ENCODE results near the gene NTS.

NTS gene

DNA sequence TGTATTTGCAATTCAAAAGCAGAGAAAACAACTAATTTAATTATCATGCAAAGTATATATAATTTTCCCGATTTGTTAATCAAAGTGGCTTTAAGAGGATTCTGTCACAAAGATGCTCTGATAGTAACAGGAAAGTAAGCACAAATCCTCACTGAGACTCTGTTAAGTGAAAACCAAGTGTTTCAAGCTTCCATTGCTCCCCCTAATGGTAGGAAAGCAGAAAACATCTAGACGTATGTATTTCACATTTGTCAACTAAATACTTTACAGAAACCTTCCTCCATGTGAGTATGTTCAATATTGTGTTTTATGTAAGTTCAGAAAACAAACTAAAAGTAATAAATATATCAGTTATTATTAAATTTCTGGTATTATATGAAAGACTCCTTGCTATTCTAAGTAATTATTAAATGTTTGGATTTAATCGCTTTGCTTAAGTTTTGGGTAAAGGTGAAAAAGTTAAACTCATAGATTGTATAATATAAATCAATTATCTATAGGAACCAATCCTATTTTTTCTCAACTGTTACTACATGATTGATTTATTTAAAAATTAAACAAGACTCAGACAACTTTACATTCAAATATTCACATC, 1.5 kb upstream of the NTS start:
- TF ChIP-seq, protein P1, sequence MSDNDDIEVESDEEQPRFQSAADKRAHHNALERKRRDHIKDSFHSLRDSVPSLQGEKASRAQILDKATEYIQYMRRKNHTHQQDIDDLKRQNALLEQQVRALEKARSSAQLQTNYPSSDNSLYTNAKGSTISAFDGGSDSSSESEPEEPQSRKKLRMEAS (IDR thresholded peaks at IDR 0.05; ENCODE audit: low read depth, low read length) = no peak
- TF ChIP-seq MYC (IDR thresholded peaks at IDR 0.05; ENCODE audit: low read depth, low read length) = no peak
- no peak for TF ChIP-seq POLR2A (IDR thresholded peaks at IDR 0.05; ENCODE audit: extremely low read depth, insufficient read length)
- TF ChIP-seq, protein P2, sequence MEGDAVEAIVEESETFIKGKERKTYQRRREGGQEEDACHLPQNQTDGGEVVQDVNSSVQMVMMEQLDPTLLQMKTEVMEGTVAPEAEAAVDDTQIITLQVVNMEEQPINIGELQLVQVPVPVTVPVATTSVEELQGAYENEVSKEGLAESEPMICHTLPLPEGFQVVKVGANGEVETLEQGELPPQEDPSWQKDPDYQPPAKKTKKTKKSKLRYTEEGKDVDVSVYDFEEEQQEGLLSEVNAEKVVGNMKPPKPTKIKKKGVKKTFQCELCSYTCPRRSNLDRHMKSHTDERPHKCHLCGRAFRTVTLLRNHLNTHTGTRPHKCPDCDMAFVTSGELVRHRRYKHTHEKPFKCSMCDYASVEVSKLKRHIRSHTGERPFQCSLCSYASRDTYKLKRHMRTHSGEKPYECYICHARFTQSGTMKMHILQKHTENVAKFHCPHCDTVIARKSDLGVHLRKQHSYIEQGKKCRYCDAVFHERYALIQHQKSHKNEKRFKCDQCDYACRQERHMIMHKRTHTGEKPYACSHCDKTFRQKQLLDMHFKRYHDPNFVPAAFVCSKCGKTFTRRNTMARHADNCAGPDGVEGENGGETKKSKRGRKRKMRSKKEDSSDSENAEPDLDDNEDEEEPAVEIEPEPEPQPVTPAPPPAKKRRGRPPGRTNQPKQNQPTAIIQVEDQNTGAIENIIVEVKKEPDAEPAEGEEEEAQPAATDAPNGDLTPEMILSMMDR (IDR thresholded peaks at IDR 0.05; ENCODE audit: low read depth, low read length) = peak; percentile 83
- H3K4me3 ChIP-seq (ENCODE audit: low read depth, low read length) = no peak overlapping the region
- DNase-seq (ENCODE audit: low read depth) = peak; percentile 68

DNA sequence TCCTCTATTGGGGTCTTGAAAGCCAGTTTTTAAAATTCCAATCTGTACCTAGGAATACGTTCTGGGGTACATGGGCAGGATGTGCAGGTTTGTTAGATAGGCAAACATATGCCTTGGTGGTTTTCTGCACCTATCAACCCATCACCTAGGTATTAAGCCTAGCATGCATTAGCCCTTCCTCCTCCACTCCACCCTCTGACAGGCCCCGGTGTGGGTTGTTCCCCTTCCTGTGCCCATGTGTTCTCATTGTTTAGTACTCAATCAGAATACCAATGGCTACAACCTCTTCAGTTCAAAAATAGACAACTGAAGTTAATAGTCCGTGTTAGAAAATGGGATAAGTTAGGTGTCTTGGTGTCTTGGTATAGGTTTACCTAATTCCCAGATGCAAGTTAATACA, 3.4 kb downstream of the NTS start:
- TF ChIP-seq, protein P2 (IDR thresholded peaks at IDR 0.05; ENCODE audit: low read depth, low read length) = no peak
- no peak for TF ChIP-seq MYC (IDR thresholded peaks at IDR 0.05; ENCODE audit: low read depth, low read length)
- TF ChIP-seq, protein P1 (IDR thresholded peaks at IDR 0.05; ENCODE audit: low read depth, low read length) = no peak
- no peak overlapping the region for H3K4me3 ChIP-seq (ENCODE audit: low read depth, low read length)
- DNase-seq (ENCODE audit: low read depth) = no peak

DNA sequence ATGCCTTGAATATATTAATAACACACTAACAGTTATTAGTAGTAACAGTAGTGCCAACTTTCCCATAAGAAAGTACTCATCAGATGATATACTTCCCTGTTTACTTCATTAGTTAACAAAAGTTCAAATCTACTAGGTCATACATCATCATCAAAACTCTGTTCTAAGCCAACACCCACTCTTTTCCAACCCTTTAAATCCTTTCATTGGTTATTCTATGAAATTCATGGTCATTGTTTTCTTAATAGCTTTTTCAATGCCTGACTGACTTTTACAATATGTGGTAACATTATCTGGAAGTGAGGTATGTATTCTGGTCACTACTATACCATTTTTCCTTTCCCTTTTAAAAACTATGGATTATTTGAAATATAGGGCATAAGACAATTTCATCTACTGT, 9.7 kb downstream of the NTS start:
- TF ChIP-seq, protein P1 (IDR thresholded peaks at IDR 0.05; ENCODE audit: low read depth, low read length) = no peak
- no peak for TF ChIP-seq POLR2A (IDR thresholded peaks at IDR 0.05; ENCODE audit: extremely low read depth, insufficient read length)
- no peak for TF ChIP-seq MYC (IDR thresholded peaks at IDR 0.05; ENCODE audit: low read depth, low read length)
- TF ChIP-seq, protein P2 (IDR thresholded peaks at IDR 0.05; ENCODE audit: low read depth, low read length) = no peak
- no peak for DNase-seq (ENCODE audit: low read depth)
- H3K4me3 ChIP-seq (ENCODE audit: low read depth, low read length) = no peak overlapping the region

DNA sequence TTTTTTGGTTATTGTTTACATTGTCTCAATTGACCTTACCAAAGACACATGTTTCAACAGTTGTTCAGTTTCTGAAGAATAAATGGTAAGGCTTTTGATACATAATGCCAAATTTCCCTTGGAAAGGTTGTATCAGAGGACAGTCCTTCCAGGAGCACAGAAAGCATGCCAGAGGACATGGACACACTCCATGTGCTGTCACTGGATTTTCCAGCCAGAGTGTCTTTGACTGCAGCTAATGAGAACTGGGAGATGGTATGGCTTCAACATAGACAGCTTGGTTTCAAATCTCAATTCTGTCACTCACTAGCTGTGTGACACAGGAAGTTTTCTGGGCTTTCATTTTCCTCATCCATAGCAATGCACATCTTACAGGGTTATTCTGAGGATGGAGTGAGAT, 20.6 kb downstream of the NTS start:
- H3K4me3 ChIP-seq (ENCODE audit: low read depth, low read length) = no peak overlapping the region
- TF ChIP-seq, protein P1 (IDR thresholded peaks at IDR 0.05; ENCODE audit: low read depth, low read length) = no peak
- TF ChIP-seq POLR2A (IDR thresholded peaks at IDR 0.05; ENCODE audit: extremely low read depth, insufficient read length) = no peak
- TF ChIP-seq, protein P2 (IDR thresholded peaks at IDR 0.05; ENCODE audit: low read depth, low read length) = no peak
- no peak for TF ChIP-seq MYC (IDR thresholded peaks at IDR 0.05; ENCODE audit: low read depth, low read length)
- DNase-seq (ENCODE audit: low read depth) = no peak

DNA sequence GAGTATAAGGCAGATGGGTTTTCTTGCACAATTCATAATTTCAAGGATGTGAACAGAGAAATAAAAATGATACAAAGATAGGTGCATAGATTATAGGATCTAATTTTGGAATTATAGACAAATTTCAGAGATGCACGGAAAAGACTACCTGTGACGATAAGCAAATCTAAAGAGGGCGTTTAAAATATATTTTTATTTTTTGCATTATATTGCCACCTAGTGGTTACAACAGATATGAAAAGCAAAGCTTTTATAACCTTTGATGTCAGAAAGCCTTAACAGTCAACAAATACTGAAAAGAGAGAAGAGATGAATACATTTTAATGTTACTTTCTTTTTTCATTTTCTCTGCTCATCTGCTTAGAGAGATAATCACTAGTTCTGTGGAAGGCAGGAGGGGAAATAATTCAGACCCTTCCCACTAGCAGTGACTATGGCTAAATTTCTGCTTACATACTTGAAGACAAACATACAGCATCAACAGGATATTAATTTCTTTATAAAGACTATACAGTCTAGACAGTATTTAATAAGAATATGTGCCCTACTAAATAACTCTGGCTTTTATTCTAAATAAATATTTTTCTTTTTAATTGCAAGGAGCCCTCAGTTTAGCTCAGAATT, 46.3 kb downstream of the NTS start:
- TF ChIP-seq, protein P1 (IDR thresholded peaks at IDR 0.05; ENCODE audit: low read depth, low read length) = no peak
- TF ChIP-seq MYC (IDR thresholded peaks at IDR 0.05; ENCODE audit: low read depth, low read length) = no peak
- TF ChIP-seq, protein P2 (IDR thresholded peaks at IDR 0.05; ENCODE audit: low read depth, low read length) = peak; percentile 31
- DNase-seq (ENCODE audit: low read depth) = peak; percentile 42
- no peak overlapping the region for H3K4me3 ChIP-seq (ENCODE audit: low read depth, low read length)
